Hepatocyte (in vitro differentiated cells): Measurements from ENCODE around the gene GLDN. TPM values are rescaled to one million over a fixed set of nuclear protein-coding genes. Genes with fewer than 3 reads are reported as not detected.

ENCODE experiments used
- DNase-seq: peaks from one replicate; pipeline ENCODE4 v3.0.0-alpha.2; 2016; ENCODE audit warnings: low spot score
- H2AFZ ChIP-seq: fragments of 200-600 bp; sonication (generic); 2 replicates; pipeline ENCODE4 v1.6.0; 2016; ENCODE audit warnings: antibody characterized with exemption, mild to moderate bottlenecking
- H3K27ac ChIP-seq: fragments of 200-600 bp; sonication (generic); 2 replicates; pipeline ENCODE4 v1.5.1; 2016; ENCODE audit warnings: mild to moderate bottlenecking
- H3K27me3 ChIP-seq: fragments of 200-600 bp; sonication (generic); 2 replicates; pipeline ENCODE4 v1.6.1; 2016
- H3K36me3 ChIP-seq: fragments of 200-600 bp; sonication (generic); replicated peaks from 2 replicates; pipeline ENCODE4 v1.5.1; 2016; ENCODE audit warnings: low read depth; ENCODE audit not compliant: insufficient read depth
- H3K4me1 ChIP-seq: fragments of 200-600 bp; sonication (generic); 2 replicates; pipeline ENCODE4 v1.5.1; 2016; ENCODE audit warnings: mild to moderate bottlenecking, moderate library complexity; ENCODE audit not compliant: insufficient read depth
- H3K4me2 ChIP-seq: fragments of 200-600 bp; sonication (generic); 2 replicates; pipeline ENCODE4 v1.6.0; 2016
- H3K4me3 ChIP-seq: fragments of 200-600 bp; sonication (generic); 2 replicates; pipeline ENCODE4 v1.5.1; 2016; ENCODE audit warnings: mild to moderate bottlenecking
- H3K79me2 ChIP-seq: fragments of 200-600 bp; sonication (generic); 2 replicates; pipeline ENCODE4 v1.6.0; 2017; ENCODE audit warnings: mild to moderate bottlenecking
- H3K9me2 ChIP-seq: fragments of 200-600 bp; sonication (generic); replicated peaks from 2 replicates; pipeline ENCODE4 v1.6.0; 2017; ENCODE audit warnings: mild to moderate bottlenecking; ENCODE audit not compliant: insufficient read depth
- H3K9me3 ChIP-seq: fragments of 200-600 bp; sonication (generic); 2 replicates; pipeline ENCODE4 v1.5.1; 2016; ENCODE audit warnings: low read depth, mild to moderate bottlenecking
- H4K20me1 ChIP-seq: fragments of 200-600 bp; sonication (generic); 2 replicates; pipeline ENCODE4 v1.6.0; 2016; ENCODE audit warnings: mild to moderate bottlenecking; ENCODE audit not compliant: insufficient read depth, poor library complexity, severe bottlenecking
- EZH2 ChIP-seq: fragments of 200-600 bp; sonication (generic); IDR thresholded peaks from 2 replicates; pipeline ENCODE4 v1.6.1; 2016; ENCODE audit warnings: antibody characterized with exemption, mild to moderate bottlenecking, borderline replicate concordance
- EZH2phosphoT487 ChIP-seq: fragments of 200-600 bp; sonication (generic); IDR thresholded peaks from one replicate; pipeline ENCODE4 v1.6.1; 2018; ENCODE audit warnings: antibody characterized with exemption, mild to moderate bottlenecking, low read depth, moderate library complexity; ENCODE audit not compliant: unreplicated experiment, severe bottlenecking
- WGBS: methylation state at CpG from one replicate; pipeline ENCODE4 v1.1.6; 2016; ENCODE audit warnings: low lambda C conversion rate; ENCODE audit errors: missing lambda C conversion rate; 5-methylcytosine and 5-hydroxymethylcytosine counted together
- polyA plus RNA-seq: library from polyadenylated mRNA; unstranded; fragments of >200 nt; fragmentation: Nextera tagmentation; extraction: Ambion mirVana; gene quantifications from 2 replicates; pipeline ENCODE4 v1.2.1, GENCODE V29; 2016
- total RNA-seq: library from RNA; depleted of rRNA; stranded (reverse); fragments of >200 nt; gene quantifications from 2 replicates; pipeline ENCODE4 v1.2.3, GENCODE V29; 2014
- TF ChIP-seq, protein P1 (sequence below): fragments of 200-600 bp; sonication (generic); IDR thresholded peaks from 2 replicates; pipeline ENCODE4 v1.5.1; 2016; ENCODE audit warnings: antibody characterized with exemption, mild to moderate bottlenecking; ENCODE audit not compliant: poor library complexity

Gene GLDN
- total and polyA plus RNA-seq, 2 experiments from 2014 or later = 0.07 to 1.8 TPM

GRCh38 chr15:51355096-51355495 lies 13.6 kb downstream of the GLDN start:
- Histone ChIP-seq H2AFZ (no peak overlapping the region), H3K4me1 (no peaks in the 10 kb centered on the region), H4K20me1 (no peaks in the 10 kb centered on the region), H3K9me2 (no peaks in the 10 kb centered on the region), H3K79me2 (no peaks in the 10 kb centered on the region), H3K27ac (no peak overlapping the region), H3K4me2 (no peak overlapping the region), H3K27me3 (no peaks in the 10 kb centered on the region), H3K9me3 (no peaks in the 10 kb centered on the region), H3K36me3 (no peaks in the 10 kb centered on the region), H3K4me3 (no peak overlapping the region)
- TF ChIP-seq EZH2phosphoT487 (no peak), EZH2 (no peak)
- TF ChIP-seq, protein P1, sequence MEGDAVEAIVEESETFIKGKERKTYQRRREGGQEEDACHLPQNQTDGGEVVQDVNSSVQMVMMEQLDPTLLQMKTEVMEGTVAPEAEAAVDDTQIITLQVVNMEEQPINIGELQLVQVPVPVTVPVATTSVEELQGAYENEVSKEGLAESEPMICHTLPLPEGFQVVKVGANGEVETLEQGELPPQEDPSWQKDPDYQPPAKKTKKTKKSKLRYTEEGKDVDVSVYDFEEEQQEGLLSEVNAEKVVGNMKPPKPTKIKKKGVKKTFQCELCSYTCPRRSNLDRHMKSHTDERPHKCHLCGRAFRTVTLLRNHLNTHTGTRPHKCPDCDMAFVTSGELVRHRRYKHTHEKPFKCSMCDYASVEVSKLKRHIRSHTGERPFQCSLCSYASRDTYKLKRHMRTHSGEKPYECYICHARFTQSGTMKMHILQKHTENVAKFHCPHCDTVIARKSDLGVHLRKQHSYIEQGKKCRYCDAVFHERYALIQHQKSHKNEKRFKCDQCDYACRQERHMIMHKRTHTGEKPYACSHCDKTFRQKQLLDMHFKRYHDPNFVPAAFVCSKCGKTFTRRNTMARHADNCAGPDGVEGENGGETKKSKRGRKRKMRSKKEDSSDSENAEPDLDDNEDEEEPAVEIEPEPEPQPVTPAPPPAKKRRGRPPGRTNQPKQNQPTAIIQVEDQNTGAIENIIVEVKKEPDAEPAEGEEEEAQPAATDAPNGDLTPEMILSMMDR = no peak
- no peak for DNase-seq
- 100% methylated on average over 1 of the region's 1 CpG for WGBS

DNA sequence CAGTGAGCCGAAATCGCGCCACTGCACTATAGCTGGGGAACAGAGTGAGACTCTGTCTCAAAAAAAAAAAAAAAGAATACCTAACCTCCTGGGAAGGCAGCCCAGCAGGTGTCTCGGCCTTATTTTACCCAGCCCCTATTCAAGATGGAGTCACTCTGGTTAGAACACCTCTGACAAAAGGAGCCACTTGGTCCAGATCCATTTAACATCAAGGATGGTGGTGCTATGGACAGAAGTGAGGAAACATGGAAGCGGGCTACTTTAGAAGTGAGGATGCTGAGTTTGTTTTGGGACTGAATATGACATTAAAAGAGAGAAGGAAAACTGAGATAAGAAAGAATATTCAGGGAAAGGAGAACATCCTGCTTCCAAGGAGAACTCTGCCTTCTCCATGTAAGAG lies 14.7 kb downstream of the GLDN start:
- WGBS = 95% methylated on average over 5 of the region's 5 CpGs
- Histone ChIP-seq H2AFZ (no peak overlapping the region), H3K9me3 (no peaks in the 10 kb centered on the region), H3K4me1 (no peaks in the 10 kb centered on the region), H3K79me2 (no peaks in the 10 kb centered on the region), H3K27ac (no peak overlapping the region), H3K4me3 (no peak overlapping the region), H3K4me2 (no peak overlapping the region), H3K27me3 (no peaks in the 10 kb centered on the region), H3K36me3 (no peaks in the 10 kb centered on the region), H4K20me1 (no peaks in the 10 kb centered on the region), H3K9me2 (no peaks in the 10 kb centered on the region)
- TF ChIP-seq, protein P1 = no peak
- TF ChIP-seq EZH2 (no peak), EZH2phosphoT487 (no peak)
- DNase-seq = no peak

GRCh38 chr15:51356983-51357382 lies 15.5 kb downstream of the GLDN start:
- TF ChIP-seq EZH2phosphoT487 = no peak
- Histone ChIP-seq H3K79me2 (no peaks in the 10 kb centered on the region), H3K4me3 (no peak overlapping the region), H3K9me3 (no peaks in the 10 kb centered on the region), H3K36me3 (no peaks in the 10 kb centered on the region), H3K4me1 (no peaks in the 10 kb centered on the region), H3K4me2 (no peak overlapping the region), H3K27me3 (no peaks in the 10 kb centered on the region), H4K20me1 (no peaks in the 10 kb centered on the region), H2AFZ (no peak overlapping the region), H3K27ac (no peak overlapping the region), H3K9me2 (no peaks in the 10 kb centered on the region)
- DNase-seq = no peak
- 94% methylated on average over 6 of the region's 6 CpGs for WGBS

DNA sequence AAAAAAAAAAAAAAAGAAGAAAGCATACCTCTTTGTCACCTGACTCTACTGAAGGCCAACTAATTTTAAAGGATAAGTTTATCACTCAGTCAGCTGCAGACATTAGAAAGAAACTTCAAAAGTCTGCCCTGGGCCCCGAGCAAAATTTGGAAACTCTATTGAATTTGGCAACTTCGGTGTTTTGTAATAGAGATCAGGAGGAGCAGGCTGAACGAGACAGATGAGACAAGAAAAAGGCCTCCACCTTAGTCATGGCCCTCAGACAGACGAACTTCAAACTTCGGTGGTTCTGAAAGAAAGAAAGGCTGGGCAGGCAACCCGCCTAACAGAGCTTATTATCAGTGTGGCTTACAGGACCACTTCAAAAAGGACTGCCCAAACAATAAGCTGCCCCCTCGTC lies 18.5 kb downstream of the GLDN start:
- no peaks in the 10 kb centered on the region for H3K4me1 ChIP-seq
- no peak overlapping the region for H2AFZ ChIP-seq
- no peaks in the 10 kb centered on the region for H3K27me3 ChIP-seq
- H3K27ac ChIP-seq = no peak overlapping the region
- H4K20me1 ChIP-seq = no peaks in the 10 kb centered on the region
- no peak for DNase-seq
- H3K4me2 ChIP-seq = no peak overlapping the region
- H3K9me2 ChIP-seq = no peaks in the 10 kb centered on the region
- no peaks in the 10 kb centered on the region for H3K9me3 ChIP-seq
- 89% methylated on average over 7 of the region's 7 CpGs for WGBS
- TF ChIP-seq, protein P1 = no peak
- no peak for TF ChIP-seq EZH2phosphoT487
- TF ChIP-seq EZH2 = no peak
- no peaks in the 10 kb centered on the region for H3K79me2 ChIP-seq
- H3K36me3 ChIP-seq = no peaks in the 10 kb centered on the region
- no peak overlapping the region for H3K4me3 ChIP-seq
